ENCODE results near the gene THTPA.
"Not testable (repeated sequence)": the region's sequence is repeated elsewhere in the genome, so short reads cannot be mapped to it uniquely, and the experiment has no call there.

THTPA gene

DNA sequence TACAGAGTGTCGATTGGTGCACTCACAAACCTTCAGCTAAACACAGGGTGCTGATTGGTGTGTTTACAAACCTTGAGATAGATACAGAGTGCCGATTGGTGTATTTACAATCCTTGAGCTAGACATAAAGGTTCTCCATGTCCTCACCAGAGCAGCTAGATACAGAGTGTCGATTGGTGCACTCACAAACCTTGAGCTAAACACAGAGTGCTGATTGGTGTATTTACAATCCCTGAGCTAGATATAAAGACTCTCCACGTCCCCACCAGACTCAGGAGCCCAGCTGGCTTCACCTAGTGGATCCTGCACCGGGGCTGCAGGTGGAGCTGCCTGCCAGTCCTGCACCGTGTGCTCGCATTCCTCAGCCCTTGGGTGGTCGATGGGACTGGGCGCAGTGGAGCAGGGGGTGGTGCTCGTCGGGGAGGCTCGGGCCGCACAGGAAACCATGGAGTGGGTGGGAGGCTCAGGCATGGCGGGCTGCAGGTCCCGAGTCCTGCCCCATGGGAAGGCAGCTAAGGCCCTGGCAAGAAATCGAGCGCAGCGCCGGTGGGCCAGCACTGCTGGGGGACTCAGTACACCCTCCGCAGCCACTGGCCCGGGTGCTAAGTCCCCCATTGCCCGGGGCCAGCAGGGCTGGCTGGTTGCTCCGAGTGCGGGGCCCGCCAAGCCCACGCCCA, 28.6 kb downstream of the THTPA start:
- DNase-seq, result not testable (repeated sequence)

- DNase-seq, result peak; percentile 84
These were observed 33.0 kb downstream of the THTPA start for GRCh38 chr14:23588884-23589598.

DNA sequence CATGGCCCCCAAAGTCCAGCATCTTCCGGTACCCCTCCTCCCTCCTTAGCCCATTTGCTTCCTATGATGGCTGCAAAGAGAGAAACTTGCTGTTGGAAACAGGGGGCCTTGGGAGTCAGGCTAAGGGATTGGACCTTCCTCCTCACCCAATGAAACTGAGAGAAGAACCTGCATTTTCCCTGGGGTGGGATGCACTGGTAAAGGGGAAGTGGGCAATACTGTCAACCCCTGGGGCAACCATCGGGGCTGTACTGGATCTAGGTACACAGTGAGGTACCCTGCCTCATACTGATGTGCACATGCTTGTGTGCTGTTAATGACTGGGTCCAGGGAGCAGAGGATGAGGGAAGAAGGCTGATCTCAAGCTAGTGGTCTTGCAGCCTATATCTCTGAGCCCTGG, 33.5 kb downstream of the THTPA start:
- DNase-seq, result no peak

- DNase-seq, result no peak
These were observed 34.1 kb downstream of the THTPA start for GRCh38 chr14:23590198-23590597.

DNA sequence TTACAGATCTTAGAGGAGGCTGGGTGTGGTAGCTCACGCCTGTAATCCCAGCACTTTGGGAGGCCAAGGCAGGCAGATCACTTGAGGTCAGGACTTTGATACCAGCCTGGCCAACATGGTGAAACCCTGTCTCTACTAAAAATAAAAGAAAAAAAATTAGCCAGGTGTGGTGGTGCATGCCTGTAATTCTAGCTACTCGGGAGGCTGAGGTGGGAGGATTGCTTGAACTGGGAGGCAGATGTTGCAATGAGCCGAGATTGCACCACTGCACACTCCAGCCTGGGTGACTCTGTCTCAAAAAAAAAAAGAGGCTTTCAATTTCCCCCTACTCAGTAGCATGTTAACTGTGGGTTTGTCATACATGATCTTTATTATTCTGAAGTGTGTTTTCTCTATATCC, 38.1 kb downstream of the THTPA start:
- DNase-seq, result not testable (repeated sequence)

GRCh38 chr14:23600322-23600707, 44.2 kb downstream of the THTPA start:
- DNase-seq, result no peak

DNA sequence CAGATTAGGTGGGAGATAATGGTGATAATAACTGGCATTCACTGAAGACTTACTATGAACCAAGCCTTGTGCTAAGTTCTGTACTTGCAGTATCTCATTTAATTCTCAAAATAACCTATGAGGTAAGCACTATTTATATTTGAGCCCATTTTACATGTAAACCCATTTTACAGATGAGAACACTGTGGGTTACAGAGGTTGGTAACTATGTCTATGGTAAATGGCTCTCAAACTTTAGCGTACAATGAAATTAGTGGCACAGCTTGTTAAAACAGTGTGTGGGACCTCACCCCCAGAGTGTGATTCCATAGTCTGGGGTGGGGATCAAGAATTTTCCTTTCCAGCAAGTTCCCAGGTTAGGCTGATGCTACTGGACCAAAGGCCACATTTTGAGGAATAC, 44.7 kb downstream of the THTPA start:
- no peak for DNase-seq

GRCh38 chr14:23601424-23601823, 45.4 kb downstream of the THTPA start:
- DNase-seq, result no peak

GRCh38 chr14:23601845-23602180, 45.7 kb downstream of the THTPA start:
- DNase-seq, result no peak

DNA sequence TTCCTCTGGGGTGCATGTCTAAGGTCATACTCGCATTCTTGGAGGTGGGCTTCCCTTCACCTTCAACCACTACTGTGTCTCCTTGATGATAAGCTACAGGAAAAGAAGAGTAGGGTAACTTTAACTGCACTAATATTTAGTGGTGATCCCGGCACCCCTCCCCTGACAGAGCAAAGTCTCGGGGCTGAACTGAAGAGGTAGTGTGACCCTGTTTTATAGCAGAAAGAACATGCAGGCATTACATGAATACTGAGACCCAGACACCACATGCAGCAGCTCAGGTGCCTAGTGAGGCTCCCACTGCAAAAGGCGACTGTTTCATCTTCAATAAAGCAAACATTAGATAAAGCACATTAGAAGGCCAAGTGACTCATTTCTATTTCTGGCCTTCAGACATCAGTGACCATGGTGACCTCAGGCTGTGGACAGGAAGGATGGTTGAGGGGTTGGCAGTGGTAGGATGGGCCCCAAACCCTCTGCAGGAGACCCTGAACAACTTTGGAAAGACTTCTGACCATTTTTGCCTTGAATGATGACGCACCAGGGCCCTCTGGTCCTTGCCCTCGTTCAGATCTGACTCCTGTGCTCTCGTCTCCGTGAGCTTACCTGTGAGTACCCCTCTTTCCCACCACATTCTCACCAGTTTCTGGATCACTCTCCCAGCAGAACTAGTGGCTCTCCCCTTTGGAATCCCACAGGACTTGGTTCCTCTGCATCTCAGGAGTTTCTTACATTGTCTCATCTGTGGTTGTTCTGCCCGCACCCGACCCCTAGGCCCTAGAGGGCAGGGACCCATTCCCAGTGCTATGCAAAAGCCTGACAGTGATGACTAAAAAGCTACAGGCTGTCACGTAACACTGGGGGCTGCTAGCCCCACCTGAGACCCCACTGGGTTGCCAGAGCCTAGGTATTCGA, 46.4 kb downstream of the THTPA start:
- no peak for DNase-seq

DNA sequence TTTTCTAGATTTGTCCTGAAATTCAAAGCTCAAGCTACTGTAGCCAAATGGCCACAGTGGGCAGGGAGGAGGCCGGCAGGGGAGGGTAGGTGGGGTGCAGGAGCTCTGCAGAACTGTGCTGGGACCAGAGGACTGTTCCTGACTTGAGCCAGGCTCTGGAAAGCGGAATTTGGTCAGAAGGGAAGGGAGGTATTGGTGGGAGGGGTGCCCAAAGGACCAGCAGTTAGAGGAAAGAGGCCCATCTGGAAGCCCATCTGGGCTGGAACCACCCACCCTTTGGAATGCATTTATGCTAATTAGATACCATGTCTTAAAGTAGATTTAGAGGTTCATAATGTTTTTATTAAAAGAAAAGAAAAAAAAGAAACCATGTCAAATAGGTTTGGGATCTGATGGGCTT, 47.0 kb downstream of the THTPA start:
- DNase-seq, result no peak

- no peak for DNase-seq
These were observed 48.1 kb downstream of the THTPA start for GRCh38 chr14:23604148-23604547.

DNA sequence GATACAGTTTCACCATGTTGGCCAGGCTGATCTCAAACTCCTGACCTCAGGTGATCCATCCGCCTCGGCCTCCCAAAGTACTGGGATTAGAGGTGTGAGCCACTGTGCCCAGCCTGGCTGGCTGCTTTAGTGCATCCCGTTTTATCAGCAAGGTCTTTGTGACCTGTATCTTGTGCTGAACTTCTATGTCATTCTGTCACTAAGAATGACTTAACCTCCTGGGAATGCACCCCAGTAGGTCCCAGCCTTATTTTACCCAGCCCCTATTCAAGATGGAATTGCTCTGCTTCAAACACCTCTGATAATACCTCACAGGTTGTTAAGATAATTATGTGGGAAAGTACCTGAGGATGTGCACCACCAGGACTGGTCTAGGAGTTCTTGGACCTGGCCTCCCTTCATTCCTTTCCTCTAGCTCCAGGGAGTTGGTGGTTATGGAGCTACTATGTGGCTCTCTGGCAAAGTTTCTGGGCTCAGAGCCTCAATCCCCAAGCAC, 48.7 kb downstream of the THTPA start:
- no peak for DNase-seq

GRCh38 chr14:23605931-23606585, 50.0 kb downstream of the THTPA start:
- no peak for DNase-seq

DNA sequence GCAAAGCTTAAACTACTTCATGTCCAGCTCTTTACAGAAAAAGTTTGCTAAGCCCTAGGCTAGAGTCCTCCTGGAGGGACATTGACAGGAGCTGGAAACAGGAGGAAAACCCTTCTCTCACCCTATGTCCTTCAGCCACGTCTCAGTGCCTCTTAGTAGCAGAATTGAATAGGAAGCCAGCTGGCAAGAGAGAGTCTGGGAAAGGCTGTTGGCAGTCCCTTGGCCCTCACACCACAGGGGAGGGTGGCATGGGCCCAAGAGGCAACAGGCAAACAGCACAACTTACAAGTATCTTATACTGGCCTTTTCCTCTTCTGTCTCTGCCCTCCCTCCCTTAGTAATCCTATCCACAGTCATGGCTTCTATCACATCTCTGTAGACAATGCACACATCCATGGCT, 52.4 kb downstream of the THTPA start:
- no peak for DNase-seq

DNA sequence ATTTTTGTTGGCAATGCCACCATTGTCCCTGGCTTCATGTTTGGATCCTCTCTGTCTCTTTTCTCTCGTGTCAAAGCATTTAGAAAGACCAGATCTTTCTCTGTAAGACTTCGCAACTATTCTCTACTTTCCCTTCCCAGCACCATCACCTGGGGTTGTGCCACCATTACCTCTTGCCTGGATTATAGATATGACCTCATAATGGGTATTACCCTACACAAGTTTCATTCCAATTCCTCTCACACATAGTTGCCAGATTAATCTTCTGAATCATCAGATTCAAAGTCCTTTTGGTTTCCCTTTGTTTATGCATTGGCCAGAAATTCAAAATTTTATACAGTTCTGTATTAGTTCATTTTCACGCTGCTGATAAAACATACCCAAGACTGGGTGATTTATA, 52.9 kb downstream of the THTPA start:
- DNase-seq, result no peak

GRCh38 chr14:23609411-23610089, 53.5 kb downstream of the THTPA start:
- DNase-seq, result not testable (repeated sequence)
